Stimulated activated CD8-positive, alpha-beta memory T cell treated with anti-CD3 and anti-CD28 coated beads, Interleukin-12 subunit alpha, Interleukin-12 subunit beta, amount 100 ng/mL, for 24 hours (primary cell): ENCODE measurements around the gene ZNF646.

ENCODE experiments used
- DNase-seq: peaks from one replicate; pipeline ENCODE4 v3.0.0-alpha.2; 2020; ENCODE audit errors: extremely low read depth

ZNF646 gene, protein sequence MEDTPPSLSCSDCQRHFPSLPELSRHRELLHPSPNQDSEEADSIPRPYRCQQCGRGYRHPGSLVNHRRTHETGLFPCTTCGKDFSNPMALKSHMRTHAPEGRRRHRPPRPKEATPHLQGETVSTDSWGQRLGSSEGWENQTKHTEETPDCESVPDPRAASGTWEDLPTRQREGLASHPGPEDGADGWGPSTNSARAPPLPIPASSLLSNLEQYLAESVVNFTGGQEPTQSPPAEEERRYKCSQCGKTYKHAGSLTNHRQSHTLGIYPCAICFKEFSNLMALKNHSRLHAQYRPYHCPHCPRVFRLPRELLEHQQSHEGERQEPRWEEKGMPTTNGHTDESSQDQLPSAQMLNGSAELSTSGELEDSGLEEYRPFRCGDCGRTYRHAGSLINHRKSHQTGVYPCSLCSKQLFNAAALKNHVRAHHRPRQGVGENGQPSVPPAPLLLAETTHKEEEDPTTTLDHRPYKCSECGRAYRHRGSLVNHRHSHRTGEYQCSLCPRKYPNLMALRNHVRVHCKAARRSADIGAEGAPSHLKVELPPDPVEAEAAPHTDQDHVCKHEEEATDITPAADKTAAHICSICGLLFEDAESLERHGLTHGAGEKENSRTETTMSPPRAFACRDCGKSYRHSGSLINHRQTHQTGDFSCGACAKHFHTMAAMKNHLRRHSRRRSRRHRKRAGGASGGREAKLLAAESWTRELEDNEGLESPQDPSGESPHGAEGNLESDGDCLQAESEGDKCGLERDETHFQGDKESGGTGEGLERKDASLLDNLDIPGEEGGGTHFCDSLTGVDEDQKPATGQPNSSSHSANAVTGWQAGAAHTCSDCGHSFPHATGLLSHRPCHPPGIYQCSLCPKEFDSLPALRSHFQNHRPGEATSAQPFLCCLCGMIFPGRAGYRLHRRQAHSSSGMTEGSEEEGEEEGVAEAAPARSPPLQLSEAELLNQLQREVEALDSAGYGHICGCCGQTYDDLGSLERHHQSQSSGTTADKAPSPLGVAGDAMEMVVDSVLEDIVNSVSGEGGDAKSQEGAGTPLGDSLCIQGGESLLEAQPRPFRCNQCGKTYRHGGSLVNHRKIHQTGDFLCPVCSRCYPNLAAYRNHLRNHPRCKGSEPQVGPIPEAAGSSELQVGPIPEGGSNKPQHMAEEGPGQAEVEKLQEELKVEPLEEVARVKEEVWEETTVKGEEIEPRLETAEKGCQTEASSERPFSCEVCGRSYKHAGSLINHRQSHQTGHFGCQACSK (N-terminal part only)

DNA sequence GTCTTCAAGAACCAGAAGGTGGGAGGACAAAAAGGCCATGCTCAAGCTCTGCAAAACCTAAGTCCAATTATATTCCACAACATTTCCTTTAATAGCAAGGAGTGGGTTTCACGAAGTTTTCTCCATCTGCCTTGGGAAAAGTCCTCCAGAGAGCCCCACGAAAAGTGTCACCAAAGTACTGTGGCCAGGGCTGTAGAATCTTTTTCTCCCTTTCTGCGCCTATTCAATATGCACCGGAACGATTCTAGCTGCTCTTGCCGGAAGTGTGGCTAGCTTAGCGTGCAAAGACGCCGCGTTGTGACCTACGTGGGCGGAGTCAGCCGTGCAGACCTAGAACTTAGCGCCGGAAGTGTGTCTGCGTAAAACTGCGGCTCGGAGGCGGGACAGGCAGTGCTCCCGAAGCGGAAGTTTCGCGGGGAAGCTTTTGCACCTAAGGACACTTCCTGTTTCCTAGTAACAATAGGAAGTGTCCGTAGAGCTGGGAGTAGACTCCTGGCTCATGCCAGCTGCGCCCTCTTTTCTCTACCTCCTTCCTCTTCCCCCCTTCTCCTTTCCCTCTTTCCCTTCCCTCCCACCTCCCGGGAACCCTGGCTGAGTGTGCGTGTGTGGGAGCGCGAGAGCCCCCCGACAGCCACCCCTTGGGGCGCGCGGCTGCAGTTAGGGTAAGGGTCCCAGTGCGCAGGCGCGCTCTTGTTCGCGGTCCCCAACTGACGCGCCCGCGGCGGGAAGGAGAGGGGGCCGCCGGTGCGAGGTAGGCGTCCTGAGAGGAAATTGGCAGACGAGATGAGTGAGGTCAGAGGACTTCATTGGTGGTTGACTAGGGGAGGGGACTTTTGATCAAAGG is at the start of gene ZNF646, which contains the start of gene ZNF668:
Gene ZNF646 (plus strand): TSS at position 453 of the 844 bp plus-strand sequence. CDS start 1,903 bp downstream, outside the sequence.
Gene ZNF668 (minus strand): TSS at position 271 of the 844 bp plus-strand sequence. CDS start 9,781 bp downstream, outside the sequence.
- peak; percentile 95 for DNase-seq

DNA sequence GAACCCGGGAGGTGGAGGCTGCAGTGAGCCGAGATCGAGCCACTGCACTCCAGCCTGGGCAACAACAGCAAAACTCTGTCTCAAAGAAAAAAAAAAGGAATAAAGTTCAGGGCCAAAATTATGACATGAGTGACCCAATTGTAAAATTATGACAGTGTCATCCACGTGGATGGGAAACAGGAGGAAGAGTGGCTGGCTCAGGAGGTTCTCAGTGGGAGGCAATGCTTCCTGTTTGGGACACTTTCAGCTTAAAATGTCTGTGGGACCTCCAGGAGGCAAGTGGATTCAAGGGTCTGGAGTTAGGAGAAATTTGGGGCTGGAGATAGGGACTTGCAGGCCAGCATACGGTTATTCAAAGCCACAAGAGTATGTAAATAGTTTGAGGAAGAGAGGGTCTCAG is 48.9 kb upstream of the ZNF646 start:
- no peak for DNase-seq

DNA sequence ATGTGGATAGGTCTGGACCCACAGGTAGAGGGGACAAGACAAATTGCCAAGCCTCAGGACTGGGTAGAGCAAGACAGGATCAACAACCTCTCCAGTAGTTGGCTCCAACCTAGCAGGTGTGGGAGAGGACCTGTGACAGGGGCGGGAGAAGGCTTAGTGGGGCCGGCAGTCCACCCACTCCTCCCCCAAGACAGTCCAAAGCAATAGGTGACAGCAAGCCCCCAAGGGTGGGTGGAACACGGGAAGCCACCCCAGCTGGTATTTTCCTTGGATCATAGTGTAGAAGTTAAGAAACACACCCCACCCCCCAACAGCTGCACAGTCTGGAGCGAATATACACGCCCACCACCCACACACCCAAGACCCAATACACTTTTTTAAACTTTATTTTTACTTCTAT is 45.0 kb upstream of the ZNF646 start:
- no peak for DNase-seq

DNA sequence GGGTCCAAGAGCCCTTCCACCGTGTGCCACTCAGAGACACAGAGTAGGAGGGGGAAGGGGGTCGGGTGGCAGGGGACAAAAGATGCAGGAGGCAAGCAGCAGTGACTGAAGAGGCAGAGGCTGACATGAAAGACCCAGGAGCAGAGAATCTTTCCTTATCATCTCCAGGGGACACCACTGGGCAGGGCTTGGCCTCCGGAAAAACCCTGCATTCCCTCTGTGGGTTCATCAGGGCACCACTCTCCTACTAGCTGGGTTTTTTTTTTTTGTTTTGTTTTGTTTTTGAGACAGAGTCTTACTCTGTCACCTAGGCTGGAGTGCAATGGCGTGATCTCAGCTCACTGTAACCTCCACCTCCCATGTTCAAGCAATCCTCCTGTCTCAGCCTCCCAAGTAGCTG is 42.9 kb upstream of the ZNF646 start:
- DNase-seq: no peak

DNA sequence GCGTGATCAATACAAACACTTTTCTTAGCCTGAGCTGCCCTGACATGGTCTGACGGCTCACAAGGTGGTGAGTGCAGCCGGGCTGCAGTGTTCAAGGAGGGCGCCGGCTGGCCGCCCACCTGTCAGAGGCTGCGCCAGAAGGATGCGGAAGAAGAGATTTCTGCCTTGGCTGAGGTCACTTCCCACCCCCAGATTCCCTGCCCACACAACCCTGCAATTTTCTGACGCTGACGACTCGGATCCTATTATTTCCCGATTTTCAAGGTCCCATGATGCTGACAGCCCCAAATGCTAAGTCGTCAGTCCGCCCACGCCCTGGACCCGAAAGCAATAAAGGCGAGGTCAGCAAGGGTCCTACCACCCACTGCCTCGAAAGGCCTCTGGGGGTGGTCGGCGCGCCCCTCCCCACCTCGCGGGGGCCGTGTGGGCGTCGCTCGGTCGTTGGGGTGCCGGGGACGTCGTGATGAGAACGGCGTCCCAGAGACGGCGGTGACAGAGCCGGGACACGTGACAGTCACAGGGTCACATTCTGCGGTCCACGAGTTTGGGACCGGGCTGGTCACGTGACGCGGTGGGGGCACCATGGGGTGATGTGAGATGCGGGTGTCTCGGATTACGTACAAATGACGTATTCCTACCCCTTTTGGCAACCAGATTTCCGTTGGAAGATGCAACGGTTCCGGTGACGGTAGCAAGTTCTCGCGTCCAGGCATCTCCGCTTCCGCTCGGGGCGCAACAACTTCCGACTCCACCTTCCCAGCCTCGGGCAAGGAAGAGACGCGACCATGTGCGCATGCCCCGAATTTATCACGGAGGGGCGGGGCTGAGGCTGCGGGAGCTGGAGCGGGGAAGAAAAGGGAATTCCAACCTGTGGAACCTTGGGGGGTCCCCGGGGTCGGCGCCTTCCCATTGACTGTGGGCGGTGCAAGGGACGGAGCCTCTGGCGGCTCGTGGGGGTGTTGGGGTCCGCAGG is 41.2 kb upstream of the ZNF646 start, which contains the start of gene STX4:
Gene STX4 (plus strand): TSS at position 823 of the 973 bp plus-strand sequence. CDS start 248 bp downstream, outside the sequence.
- DNase-seq: peak; percentile 93

DNA sequence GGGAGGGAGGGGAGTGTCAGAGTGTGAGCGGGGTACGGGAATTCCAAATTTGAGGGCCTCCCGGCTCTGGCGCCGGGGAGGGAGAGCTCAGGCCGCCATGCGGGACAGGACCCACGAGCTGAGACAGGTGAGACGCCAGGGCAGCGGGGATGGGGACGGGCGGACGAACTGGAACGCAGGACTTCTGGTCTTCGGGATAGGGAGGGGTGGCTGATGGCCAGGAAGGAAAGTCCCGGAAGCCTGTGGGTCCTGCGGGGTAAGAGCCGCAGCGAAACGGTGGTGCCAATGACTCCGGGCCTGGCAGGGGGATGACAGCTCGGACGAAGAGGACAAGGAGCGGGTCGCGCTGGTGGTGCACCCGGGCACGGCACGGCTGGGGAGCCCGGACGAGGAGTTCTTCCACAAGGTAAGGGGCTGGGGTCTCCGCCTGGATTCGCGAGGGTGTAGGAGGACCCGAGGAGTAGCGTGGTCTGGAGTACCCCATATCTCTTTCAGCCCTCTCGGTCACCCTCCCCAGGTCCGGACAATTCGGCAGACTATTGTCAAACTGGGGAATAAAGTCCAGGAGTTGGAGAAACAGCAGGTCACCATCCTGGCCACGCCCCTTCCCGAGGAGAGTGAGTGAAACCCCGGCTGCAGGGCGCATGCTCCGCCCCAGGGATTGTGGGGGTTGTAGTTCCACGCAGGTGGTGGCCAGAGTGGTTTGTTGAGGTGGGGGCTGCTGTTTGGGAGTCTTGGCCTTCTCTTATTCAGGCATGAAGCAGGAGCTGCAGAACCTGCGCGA is 40.3 kb upstream of the ZNF646 start:
- peak; percentile 81 for DNase-seq

DNA sequence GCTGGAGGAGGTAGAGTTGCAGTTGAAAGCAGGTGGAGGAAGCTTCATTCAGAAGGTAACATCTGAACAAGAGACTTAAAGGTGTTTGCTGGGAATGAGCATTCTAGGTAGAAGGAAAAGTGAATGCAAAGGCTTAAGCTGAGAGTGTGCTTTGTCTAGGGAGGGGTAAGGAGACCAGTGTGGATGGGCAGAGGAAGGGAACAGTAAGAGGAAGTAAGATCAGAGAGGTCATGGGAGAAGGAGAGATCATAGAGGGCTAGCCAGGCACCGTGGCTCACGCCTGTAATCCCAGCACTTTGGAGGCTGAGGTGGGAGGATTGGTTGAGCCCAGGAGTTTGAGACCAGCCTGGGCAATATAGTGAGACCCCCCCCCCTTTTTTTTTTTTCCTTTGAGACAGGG is 37.5 kb upstream of the ZNF646 start:
- DNase-seq: no peak

DNA sequence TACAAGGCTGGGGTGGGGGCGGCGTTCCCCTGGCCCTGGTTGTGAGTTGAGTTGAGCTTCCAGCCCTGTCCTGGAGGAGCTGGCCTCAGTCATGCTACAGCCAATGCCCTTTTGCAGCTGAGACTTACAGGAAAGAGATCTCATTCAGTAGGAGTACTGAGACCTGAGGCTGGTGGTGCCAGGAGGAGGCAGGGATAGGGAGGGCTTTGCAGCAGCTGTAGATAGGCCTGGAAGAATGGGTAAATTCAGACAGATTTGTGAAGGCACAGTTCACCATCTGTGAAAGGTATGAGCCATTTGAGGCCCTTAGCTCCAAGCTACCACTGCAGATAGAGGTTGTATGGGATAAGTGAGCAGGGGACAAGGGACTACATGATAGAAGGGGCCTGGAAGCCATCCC is 35.2 kb upstream of the ZNF646 start:
- no peak for DNase-seq

DNA sequence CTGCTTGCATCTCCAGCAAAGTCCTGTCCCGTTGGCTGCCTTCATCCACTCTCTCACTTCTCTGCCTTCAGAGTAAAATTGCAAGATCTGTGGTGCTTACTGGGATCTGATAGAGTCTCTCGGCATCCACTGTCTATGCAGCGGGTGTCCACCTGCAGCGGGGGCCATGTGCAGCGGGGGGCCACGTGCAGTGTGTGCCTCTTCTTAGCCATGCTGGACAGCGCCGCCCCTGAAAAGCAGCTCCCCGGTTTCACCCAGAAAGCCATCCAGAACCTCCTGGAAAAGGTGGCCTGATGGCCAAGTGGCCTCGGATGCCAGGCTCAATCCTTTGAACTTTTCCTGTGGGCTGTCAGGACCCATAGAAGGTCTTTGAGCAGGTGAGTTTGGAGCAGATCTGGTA is 31.4 kb upstream of the ZNF646 start:
- no peak for DNase-seq

DNA sequence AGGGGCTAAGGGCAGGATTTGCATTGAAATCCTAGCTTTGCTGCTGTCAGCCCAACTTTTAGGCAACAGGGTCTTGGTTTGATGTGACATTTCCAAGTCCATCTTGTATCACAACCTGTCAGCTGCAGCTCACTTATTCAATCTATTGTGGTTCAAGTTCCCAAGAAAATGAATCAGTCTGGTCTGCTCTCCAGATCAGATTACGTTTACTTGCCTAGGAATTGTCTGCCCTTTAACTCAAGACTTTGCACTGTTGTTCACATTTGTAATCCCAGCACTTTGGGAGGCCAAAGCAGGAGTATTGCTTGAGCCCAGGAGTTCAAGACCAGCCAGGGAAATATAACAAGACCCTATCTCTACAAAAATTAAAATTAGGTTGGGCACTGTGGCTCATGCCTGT is 30.9 kb upstream of the ZNF646 start:
- DNase-seq: no peak

DNA sequence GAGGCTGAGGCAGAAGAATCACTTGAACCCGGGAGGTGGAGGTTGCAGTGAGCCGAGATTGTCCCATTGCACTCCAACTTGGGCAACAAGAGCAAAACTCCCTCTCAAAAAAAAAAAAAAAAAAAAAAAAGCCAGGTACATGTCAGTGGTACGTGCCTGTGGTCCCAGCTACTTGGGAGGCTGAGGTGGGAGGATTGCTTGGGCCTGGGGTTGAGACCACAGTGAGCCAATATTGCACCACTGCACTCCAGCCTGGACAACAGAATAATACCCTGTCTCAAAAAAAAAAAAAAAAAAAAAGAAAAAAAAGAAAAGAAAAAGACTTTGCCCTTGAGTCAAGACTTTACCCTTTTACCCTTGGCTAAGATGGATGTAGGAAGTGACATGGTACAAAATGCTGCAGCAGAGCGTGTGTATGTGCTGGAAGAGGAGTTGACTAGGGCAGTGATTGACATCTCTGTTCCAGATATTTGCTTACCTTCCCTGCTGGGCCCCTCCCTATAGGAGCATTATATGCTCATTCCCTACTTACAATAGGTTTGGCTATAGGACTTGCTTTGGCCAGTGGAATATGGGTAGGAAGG is 30.2 kb upstream of the ZNF646 start:
- no peak for DNase-seq

DNA sequence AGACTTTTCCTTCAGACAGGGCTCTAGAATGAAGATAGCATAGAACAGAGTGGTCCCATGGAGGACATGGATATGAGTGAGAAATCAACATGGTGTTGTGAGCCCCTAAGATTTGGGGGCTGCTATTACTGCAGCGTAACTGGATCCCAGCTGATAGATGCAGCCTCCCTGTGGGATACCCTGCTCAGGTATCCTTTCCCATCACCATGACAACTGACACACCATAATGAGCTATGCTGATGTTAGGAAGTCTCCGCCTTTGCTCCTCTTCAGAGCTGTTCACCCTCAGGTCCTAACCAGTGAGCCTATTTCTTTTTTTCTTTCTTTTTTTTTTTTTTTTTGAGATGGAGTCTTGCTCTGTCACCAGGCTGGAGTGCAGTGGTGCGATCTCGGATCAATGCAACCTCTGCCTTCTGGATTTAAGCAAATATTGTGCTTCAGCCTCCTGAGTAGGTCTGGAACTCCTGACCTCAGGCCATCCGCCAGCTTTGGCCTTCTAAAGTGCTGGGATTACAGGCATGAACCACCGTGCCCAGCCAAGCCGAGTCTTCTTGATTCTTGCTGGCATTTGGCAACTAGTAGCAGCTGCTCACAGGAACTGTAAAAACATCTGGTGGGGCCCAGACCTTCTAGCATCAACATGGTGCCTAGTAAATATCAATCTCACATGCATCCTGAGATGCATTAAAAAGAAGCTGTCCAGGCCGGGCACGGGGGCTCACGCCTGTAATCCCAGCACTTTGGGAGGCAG is 23.8 kb upstream of the ZNF646 start:
- no peak for DNase-seq

DNA sequence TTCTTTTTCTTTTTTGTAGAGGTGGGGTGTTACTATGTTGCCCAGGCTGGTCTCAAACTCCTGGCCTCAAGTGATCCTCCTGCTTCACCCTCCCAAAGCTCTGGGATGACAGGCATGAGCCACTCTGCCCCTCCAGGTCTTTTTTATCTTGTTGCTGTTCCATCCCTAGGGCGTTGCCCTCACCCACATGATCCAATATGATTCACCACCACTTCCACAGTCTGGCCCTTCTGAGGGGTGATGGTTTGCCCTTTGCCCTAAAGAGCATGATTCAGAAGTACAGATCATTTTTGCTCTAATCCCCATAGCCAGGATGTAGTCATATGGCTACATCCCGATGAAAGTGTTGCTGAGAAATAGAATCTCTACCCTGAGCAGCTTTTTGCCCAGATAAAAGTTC is 22.1 kb upstream of the ZNF646 start:
- DNase-seq: no peak

DNA sequence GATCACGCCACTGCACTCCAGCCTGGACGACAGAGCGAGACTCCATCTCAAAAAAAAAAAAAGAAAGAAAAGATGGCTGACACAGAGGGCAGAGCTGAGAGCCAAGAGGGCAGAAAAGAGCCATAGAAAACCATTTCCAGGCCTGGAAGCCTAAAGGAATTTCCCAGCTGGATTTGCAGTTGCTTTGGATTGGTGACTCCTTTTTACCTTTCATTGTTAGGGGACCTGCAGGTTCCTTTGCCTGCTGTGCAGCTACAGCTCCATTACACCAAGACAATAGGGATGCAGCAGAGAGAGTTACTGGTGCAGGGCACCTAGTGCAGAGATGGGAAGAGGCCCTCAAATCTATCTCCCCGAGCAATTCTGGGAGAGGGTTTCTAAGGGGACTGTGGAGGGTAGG is 18.6 kb upstream of the ZNF646 start:
- DNase-seq: no peak

DNA sequence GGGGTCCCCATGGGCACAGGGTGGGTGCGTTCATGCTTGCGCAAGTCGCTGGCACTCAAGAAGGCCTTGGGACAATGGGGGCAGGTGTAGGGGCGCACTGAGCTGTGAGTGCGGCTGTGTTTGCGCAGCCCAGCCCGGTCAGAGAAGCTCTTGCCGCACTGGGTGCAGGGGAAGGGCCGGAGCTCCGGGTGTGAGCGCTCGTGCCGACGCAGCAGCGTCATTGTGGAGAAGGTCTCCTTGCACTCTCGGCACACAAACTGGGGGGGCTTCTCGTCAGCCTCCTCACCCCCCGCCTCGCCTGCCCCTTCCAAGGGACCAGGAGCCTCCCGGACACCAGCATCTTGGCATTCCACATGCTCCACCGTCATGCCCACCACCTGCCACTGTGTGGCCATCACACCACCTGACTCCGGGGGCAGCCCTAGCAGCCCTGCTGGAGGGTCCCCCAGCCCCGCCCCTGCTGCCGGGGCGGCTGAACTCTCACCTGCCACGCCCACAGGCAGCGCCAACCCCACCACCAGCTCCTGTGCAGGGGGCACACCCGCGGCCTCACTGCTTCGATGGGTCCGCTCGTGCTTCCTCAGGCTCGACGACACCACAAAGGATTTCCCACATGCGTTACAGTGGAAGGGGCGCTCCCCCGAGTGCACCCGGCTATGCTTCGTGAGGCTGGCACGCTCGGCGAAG is 13.0 kb upstream of the ZNF646 start:
- no peak for DNase-seq

DNA sequence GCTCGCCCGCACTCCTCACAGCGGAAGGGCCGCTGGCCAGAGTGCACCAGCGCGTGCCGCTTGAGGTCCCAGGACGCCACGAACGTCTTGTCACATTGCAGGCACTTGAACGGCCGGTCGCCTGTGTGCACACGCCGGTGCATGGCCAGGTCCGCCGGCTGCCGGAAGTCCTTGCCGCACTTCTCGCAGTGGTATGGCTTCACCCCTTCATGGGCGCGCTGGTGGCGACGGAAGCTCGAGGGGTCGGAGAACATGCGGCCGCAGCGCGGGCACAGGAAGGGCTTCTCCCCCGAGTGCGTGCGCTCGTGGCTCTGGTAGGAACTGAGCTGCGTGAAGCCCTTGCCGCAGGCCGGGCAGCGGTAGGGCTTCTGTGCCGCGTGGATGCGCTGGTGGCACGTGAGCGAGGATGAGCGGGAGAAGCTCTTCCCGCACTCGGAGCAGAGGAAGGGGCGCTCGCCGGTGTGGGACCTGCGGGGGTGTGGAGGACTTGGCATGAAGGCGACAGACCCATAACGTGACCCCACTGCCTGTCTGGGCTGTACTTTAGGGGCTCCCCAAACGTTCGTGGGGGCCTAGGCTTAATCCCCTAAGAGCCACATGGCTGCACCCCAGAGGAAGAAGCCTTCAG is 12.3 kb upstream of the ZNF646 start:
- no peak for DNase-seq

DNA sequence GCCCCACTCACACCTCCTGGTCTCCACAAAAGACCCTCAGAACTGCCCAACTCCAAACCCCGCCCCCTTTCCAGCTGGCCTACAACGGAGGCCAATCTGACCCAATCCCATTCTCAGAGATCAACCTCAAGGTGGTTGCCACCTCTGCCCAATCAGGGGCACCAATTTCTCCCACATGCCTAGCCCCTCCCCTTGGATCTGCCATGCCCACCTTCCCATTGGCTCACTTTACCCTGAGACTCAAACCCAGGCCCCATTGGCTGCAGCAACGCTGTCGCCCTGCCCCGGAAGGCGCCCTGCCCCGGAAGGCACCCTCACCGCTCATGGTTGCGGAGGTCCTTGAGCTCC is 10.8 kb upstream of the ZNF646 start:
- no peak for DNase-seq
